Liver (tissue), 9 donors: Measurements from ENCODE around the gene ARHGAP23. TPM values are rescaled to one million over a fixed set of nuclear protein-coding genes. Genes with fewer than 3 reads are reported as not detected.
"Not testable (repeated sequence)": the region's sequence is repeated elsewhere in the genome, so short reads cannot be mapped to it uniquely, and the experiment has no call there.

Experiments used
- DNase-seq: peaks from one replicate; pipeline ENCODE4 v3.0.0-alpha.2; 2017; ENCODE audit warnings: low spot score
- H3K27ac ChIP-seq, 2 donors: one replicate each; pipeline ENCODE4 v1.7.0; 2013; ENCODE audit warnings: inconsistent platforms in 2 of 2, low read length in 2 of 2, control low read depth in 1 of 2, low read depth in 1 of 2, mild to moderate bottlenecking in 1 of 2
- H3K27me3 ChIP-seq, 4 donors: one replicate each; pipeline versions ENCODE4 v1.6.1 to v1.7.0; 2013; ENCODE audit warnings: low read length in 3 of 4, inconsistent platforms in 1 of 4, mild to moderate bottlenecking in 1 of 4, moderate library complexity in 1 of 4; ENCODE audit not compliant: control insufficient read depth in 4 of 4, insufficient read depth in 4 of 4
- H3K36me3 ChIP-seq, 4 donors: one replicate each; pipeline versions ENCODE4 v1.6.1 to v1.7.0; 2013; ENCODE audit warnings: low read length in 3 of 4, mild to moderate bottlenecking in 3 of 4, low read depth in 1 of 4, moderate library complexity in 1 of 4; ENCODE audit not compliant: control insufficient read depth in 4 of 4, insufficient read depth in 3 of 4
- H3K4me1 ChIP-seq, 4 donors: one replicate each; pipeline versions ENCODE4 v1.6.1 to v1.7.0; 2013; ENCODE audit warnings: low read length in 3 of 4, mild to moderate bottlenecking in 3 of 4, moderate library complexity in 1 of 4; ENCODE audit not compliant: control insufficient read depth in 4 of 4, insufficient read depth in 4 of 4
- H3K4me3 ChIP-seq, 3 donors: one replicate each; pipeline versions ENCODE4 v1.6.1 to v1.7.0; 2013; ENCODE audit warnings: low read length in 3 of 3, control low read depth in 1 of 3, low read depth in 1 of 3, mild to moderate bottlenecking in 1 of 3
- H3K9ac ChIP-seq, 2 donors: one replicate each; pipeline ENCODE4 v1.7.0; 2013; ENCODE audit warnings: low read length in 2 of 2, mild to moderate bottlenecking in 2 of 2, moderate library complexity in 2 of 2, control low read depth in 1 of 2, low read depth in 1 of 2
- H3K9me3 ChIP-seq, 4 donors: one replicate each; pipeline versions ENCODE4 v1.6.1 to v1.7.0; 2013; ENCODE audit warnings: low read length in 3 of 4; ENCODE audit not compliant: control insufficient read depth in 4 of 4
- HNF4G ChIP-seq: IDR thresholded peaks from 2 replicates; pipeline ENCODE4 v1.6.1; 2016; ENCODE audit warnings: antibody characterized with exemption
- RAD21 ChIP-seq, 2 donors: IDR thresholded peaks; 2 replicates each; pipeline ENCODE4 v1.6.1; 2016; ENCODE audit warnings: antibody characterized with exemption in 2 of 2, mild to moderate bottlenecking in 2 of 2
- YY1 ChIP-seq: IDR thresholded peaks from 2 replicates; pipeline ENCODE4 v1.6.1; 2016; ENCODE audit warnings: antibody characterized with exemption, mild to moderate bottlenecking
- WGBS: extraction: QIAGEN DNeasy Blood & Tissue Kit; methylation state at CpG from one replicate; pipeline ENCODE4 v1.1.7; 2013; 5-methylcytosine and 5-hydroxymethylcytosine counted together
- polyA plus RNA-seq, 2 donors: library from polyadenylated mRNA; stranded (reverse) in 1 of 2; unstranded in 1 of 2; fragments of 200-250 nt in 1 of 2; fragments of >200 nt in 1 of 2; fragmentation: Nextera tagmentation in 1 of 2; extraction: Ambion mirVana in 1 of 2; gene quantifications; one replicate each; pipeline versions ENCODE4 v1.2.1 to v1.2.3, GENCODE V29; 2013 to 2015
- total RNA-seq, 2 donors: library from RNA; depleted of rRNA; stranded (reverse); fragments of >200 nt; gene quantifications; one replicate each; pipeline ENCODE4 v1.2.3, GENCODE V29; 2014
- TF ChIP-seq, protein P1 (sequence below): fragments of 150-350 bp; IDR thresholded peaks from 2 replicates; pipeline ENCODE4 v1.5.1; 2017; ENCODE audit warnings: improper control_type of control experiment, low read depth, low read length; ENCODE audit not compliant: missing input control
- donor health status: healthy.
- donor health status: healthy.
- donor health status: healthy.
- donor health status: healthy.
- donor health status: healthy.

The ARHGAP23 gene
- total and polyA plus RNA-seq, 4 donors, result 0.28 to 31.8 (median 4.6) TPM

- WGBS, result 94% methylated on average over 8 of the region's 8 CpGs
- not testable (repeated sequence) for DNase-seq
These were observed 54.4 kb downstream of the ARHGAP23 start for GRCh38 chr17:38482700-38483043.

GRCh38 chr17:38484242-38485145 is 56.2 kb downstream of the ARHGAP23 start:
- DNase-seq, result peak; percentile 76
- TF ChIP-seq, protein P1, sequence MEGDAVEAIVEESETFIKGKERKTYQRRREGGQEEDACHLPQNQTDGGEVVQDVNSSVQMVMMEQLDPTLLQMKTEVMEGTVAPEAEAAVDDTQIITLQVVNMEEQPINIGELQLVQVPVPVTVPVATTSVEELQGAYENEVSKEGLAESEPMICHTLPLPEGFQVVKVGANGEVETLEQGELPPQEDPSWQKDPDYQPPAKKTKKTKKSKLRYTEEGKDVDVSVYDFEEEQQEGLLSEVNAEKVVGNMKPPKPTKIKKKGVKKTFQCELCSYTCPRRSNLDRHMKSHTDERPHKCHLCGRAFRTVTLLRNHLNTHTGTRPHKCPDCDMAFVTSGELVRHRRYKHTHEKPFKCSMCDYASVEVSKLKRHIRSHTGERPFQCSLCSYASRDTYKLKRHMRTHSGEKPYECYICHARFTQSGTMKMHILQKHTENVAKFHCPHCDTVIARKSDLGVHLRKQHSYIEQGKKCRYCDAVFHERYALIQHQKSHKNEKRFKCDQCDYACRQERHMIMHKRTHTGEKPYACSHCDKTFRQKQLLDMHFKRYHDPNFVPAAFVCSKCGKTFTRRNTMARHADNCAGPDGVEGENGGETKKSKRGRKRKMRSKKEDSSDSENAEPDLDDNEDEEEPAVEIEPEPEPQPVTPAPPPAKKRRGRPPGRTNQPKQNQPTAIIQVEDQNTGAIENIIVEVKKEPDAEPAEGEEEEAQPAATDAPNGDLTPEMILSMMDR, result peak; percentile 81
- peak; percentile 84 to 87 for TF ChIP-seq RAD21 (IDR thresholded peaks at IDR 0.05)
- not testable (repeated sequence) for H3K4me1 ChIP-seq, H3K9me3 ChIP-seq, H3K9ac ChIP-seq, H3K27ac ChIP-seq, H3K36me3 ChIP-seq, H3K4me3 ChIP-seq, H3K27me3 ChIP-seq
- 58% methylated on average over 21 of the region's 21 CpGs for WGBS

More at GRCh38 chr17:38482700-38483043, 54.4 kb downstream of the ARHGAP23 start:
- H3K4me1 ChIP-seq, H3K4me3 ChIP-seq, H3K9me3 ChIP-seq, H3K27me3 ChIP-seq, H3K27ac ChIP-seq, H3K9ac ChIP-seq, H3K36me3 ChIP-seq: not testable (repeated sequence)

- Histone ChIP-seq H3K27ac (no peak overlapping the region), H3K36me3 (no peaks in the 10 kb centered on the region), H3K27me3 (no peaks in the 10 kb centered on the region), H3K9ac (no peak overlapping the region), H3K4me1 (no peaks in the 10 kb centered on the region), H3K4me3 (no peak overlapping the region), H3K9me3 (no peaks in the 10 kb centered on the region)
- DNase-seq, result no peak
- WGBS, result 45% methylated on average over 2 of the region's 2 CpGs
- TF ChIP-seq YY1 (peak; percentile 85), HNF4G (no peak)
These were observed 56.8 kb downstream of the ARHGAP23 start for GRCh38 chr17:38485146-38485468.

GRCh38 chr17:38485681-38486298 is 57.5 kb downstream of the ARHGAP23 start:
- not testable (repeated sequence) for H3K9me3 ChIP-seq, H3K27ac ChIP-seq, DNase-seq, H3K9ac ChIP-seq, H3K4me1 ChIP-seq, H3K36me3 ChIP-seq, H3K27me3 ChIP-seq, H3K4me3 ChIP-seq
- 84% methylated on average over 13 of the region's 13 CpGs for WGBS

- H3K4me3 ChIP-seq, H3K4me1 ChIP-seq, H3K9ac ChIP-seq, H3K27ac ChIP-seq, H3K36me3 ChIP-seq, H3K9me3 ChIP-seq, DNase-seq, H3K27me3 ChIP-seq: not testable (repeated sequence)
- WGBS, result 86% methylated on average over 17 of the region's 17 CpGs
These were observed 61.5 kb downstream of the ARHGAP23 start for GRCh38 chr17:38489774-38490173.

DNA sequence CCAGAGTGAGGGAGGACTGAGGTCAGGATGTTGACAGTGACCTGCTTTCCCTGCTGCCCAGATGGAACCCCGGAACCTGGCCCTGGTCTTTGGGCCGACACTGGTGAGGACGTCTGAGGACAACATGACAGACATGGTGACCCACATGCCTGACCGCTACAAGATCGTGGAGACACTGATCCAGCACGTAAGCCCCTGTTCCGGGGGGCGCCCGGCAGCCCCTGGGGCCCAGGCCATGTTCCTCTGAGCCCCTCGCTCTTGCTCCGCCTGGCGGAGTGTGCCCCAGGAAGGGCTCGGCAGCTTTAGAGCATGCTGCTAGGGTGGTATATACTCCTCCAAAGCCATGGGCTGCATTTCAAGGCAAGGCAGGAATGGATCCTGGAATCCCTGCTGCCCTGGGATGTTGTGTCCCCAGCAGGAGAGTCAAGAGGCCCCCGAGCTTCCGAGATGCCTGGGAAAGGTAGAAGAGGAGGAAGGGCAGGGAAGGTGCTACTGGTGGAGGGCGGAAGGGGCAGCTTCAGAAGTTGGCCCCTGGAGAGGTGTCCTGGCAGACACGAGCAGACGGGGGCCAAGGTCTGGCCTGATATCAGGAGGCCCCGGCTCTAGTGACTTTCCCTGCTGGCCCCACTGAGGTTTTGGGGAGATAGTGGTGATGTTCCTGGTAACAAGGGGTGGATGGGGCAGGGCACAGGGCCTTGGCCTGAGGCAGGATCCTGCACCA is 63.2 kb downstream of the ARHGAP23 start:
- not testable (repeated sequence) for H3K27ac ChIP-seq, H3K4me1 ChIP-seq, H3K27me3 ChIP-seq, H3K4me3 ChIP-seq, H3K9ac ChIP-seq, H3K36me3 ChIP-seq, DNase-seq, H3K9me3 ChIP-seq
- WGBS, result 88% methylated on average over 19 of the region's 19 CpGs
